ENCODE results near the gene EPC1.

DNA sequence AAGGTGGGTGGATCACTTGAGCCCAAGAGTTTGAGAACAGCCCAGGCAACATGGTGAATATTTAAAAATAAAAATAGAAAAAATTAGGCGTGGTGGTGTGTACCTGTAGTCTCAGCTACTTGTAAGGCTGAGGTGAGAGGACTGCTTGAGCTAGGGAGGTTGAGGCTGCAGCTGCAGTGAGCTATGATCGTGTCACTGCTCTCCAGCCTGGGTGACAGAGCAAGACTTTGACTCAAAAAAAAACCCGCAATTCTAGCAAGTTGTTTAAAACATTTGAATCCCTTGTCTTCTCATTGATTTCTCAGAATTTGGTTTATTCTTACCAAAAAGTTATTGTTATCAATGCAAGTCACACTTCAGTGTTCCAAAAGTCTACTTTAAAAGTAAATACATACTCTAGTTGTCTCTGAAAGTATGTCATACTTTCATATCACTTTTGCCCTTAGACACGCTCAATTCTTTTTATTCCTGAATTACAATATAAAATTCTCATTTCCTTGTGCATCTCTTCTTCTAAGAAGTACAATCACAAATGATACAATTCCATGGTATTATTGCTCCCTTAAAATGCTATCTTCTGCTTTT is 6.3 kb downstream of the EPC1 start:
- TF ChIP-seq POLR2AphosphoS5 (IDR thresholded peaks at IDR 0.05; ENCODE audit: borderline replicate concordance, low read depth, low read length) = no peak
- no peak for TF ChIP-seq EZH2 (IDR thresholded peaks at IDR 0.05)
